Ovary (tissue), 3 donors: ENCODE results near the gene ELOVL5.

Experiments used
- EP300 ChIP-seq: sonication (generic); formaldehyde crosslinking; IDR thresholded peaks from one replicate; pipeline ENCODE4 v1.6.1; 2017; ENCODE audit warnings: antibody characterized with exemption
- POLR2A ChIP-seq: fragments of 450-650 bp; IDR thresholded peaks from one replicate; pipeline ENCODE4 v1.6.1; 2017; ENCODE audit warnings: antibody characterized with exemption, mild to moderate bottlenecking, moderate library complexity
- TF ChIP-seq, protein P1 (sequence below), 3 donors: fragments of 450-650 bp in 2 of 3; fragments of 200-600 bp in 1 of 3; IDR thresholded peaks; one replicate each; pipeline versions ENCODE4 v1.5.1 to v1.8.0; 2016 to 2022; ENCODE audit warnings: antibody characterized with exemption in 3 of 3, mild to moderate bottlenecking in 1 of 3
- donor health status: DM: no; HTN: no; CAD: no.

DNA sequence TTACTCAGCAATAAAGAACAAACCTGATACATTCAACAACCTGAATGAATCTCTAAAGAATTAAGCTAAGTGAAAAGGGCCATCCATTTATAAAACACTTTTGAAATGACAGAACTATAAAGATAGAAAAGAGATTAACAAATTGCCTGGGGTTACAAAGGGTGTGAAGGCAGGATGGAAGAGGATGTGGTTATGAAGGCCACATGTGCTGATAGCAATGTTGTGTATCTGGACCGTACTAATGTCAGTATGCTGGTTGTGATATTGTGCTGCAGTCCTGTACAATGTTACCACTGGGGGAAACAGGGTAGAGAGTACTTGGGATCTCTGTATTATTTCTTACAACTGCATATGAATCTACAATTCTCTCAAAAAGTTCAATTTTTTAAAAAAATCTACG, 36.4 kb downstream of the ELOVL5 start:
- TF ChIP-seq, protein P1, sequence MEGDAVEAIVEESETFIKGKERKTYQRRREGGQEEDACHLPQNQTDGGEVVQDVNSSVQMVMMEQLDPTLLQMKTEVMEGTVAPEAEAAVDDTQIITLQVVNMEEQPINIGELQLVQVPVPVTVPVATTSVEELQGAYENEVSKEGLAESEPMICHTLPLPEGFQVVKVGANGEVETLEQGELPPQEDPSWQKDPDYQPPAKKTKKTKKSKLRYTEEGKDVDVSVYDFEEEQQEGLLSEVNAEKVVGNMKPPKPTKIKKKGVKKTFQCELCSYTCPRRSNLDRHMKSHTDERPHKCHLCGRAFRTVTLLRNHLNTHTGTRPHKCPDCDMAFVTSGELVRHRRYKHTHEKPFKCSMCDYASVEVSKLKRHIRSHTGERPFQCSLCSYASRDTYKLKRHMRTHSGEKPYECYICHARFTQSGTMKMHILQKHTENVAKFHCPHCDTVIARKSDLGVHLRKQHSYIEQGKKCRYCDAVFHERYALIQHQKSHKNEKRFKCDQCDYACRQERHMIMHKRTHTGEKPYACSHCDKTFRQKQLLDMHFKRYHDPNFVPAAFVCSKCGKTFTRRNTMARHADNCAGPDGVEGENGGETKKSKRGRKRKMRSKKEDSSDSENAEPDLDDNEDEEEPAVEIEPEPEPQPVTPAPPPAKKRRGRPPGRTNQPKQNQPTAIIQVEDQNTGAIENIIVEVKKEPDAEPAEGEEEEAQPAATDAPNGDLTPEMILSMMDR (IDR thresholded peaks at IDR 0.05), result no peak
- TF ChIP-seq POLR2A (no peak), EP300 (no peak)
